RKO (cell line): ENCODE results near the gene LYL1.

Source experiments
- DNase-seq: peaks from one replicate; pipeline ENCODE4 v3.0.0-alpha.2; 2016; ENCODE audit warnings: low spot score

The LYL1 gene

DNA sequence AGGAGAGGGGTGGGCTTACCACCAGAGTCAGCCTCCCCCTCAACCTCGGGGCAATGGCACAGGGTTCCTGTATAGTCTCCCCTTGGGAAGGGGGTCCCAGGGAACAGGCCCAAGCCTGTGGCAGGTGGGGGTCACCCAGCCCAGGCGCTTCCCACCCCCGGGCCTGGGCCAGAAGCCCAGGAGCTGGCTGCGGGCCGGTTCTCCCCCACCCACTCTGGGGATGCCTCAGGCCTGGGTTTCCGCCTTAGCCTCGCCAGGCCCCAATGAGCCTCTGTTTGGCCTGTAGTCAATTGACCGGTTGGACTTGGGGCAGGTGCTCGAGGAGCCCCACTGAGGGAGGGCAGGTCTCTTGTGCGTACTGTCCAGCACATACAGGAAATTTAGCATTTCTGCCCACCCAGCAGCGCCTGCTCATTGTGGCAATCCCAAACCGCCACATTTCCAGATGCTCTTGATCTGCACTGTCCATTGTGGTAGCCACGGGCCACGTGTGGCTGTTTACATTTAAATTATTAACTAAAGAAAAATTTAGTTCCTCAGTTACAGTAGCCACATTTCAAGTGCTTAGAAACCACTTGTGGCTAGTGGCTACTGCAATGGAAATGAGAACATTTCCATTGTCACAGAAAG is 9.9 kb downstream of the LYL1 start:
- DNase-seq, result no peak

DNA sequence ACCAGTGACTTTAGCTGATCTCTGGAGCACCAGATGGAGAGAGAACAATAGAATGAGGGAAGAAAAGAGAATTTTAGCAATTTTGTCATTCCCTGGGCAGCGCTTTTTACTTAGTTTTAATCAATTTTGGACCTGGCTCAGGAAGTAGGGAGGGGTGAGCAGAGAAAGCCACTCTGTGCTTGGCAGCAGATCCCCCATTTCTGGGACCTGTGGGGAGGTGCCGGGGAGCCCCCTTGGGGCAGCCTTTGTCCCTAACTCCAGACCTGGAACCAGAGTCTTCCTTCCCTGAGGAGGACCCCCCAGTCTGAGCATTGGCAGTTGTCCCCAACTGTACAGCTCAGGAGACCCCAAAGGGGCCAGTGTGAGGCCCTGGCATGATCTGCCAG is 10.5 kb downstream of the LYL1 start:
- DNase-seq, result no peak

DNA sequence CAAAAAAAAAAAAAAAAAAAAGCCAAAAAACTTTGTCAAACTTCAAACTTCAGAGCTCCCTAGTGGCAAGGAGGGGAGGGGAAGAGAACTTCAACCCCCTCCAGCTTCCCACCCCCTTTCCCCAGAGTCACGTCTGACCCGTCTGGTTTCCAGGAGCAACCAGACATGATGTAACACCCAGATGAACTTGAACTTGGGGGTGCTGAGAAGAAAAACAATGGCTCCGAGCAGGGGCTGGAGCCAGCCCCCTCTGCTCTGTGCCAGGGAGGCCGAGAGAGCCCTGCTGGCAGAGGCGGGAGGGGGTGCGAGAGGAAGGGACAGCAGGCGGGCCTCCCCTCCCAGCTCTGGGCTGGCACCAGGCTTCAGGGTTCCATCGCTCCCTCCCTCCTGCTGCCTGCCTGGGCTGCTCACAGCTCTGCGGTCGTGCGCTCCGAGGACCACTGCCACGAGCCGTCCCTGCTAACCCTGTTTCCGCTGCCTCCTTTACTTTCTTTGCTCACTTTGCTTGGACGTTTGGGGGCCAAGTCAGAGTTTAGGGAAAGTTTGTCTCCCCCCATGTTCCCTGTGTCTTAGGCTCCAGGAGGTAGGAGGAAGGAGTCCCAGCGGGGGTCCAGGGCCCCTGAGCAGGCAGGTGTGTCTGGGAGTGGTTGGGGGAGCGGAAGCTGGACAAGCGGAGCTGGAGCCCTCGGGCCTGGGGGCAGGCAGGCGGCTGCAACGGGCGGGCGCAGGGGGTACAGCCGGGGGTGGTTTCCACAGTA is 11.1 kb downstream of the LYL1 start:
- DNase-seq, result no peak

DNA sequence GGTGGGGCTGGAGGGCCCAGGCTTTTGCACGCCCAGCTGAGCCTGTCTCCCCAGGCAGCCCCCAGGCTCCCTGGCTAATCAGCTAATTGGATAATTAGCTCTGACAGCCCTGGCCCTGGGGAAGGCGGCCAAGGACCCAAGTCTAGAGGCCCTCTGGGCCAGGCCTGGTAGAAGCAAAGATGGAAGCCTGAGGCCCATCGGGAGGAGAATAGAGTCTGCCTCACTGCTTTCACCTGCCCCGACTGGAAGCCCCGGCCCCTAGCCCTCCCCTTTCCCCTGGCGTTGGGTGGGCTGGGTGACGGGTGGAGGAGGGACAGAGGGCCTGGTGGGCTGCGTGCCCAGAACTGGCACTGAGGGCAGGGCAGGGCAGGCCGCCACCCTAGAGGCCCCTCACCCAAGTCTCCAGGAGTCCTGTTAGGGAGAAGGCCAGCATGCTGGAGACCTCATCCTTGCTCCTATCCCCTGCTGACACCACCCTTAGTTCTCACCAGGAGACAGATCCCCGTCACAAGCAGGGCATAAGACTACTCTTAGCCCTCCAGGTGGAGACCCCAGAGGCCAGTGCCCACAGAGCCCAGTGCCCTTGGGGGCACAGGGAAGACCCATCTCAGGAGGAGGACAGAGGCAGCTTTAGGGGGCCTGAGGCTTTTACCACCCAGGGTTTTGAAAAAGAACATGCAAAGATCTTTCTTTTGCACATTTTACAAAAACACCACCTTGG is 12.0 kb downstream of the LYL1 start:
- no peak for DNase-seq

DNA sequence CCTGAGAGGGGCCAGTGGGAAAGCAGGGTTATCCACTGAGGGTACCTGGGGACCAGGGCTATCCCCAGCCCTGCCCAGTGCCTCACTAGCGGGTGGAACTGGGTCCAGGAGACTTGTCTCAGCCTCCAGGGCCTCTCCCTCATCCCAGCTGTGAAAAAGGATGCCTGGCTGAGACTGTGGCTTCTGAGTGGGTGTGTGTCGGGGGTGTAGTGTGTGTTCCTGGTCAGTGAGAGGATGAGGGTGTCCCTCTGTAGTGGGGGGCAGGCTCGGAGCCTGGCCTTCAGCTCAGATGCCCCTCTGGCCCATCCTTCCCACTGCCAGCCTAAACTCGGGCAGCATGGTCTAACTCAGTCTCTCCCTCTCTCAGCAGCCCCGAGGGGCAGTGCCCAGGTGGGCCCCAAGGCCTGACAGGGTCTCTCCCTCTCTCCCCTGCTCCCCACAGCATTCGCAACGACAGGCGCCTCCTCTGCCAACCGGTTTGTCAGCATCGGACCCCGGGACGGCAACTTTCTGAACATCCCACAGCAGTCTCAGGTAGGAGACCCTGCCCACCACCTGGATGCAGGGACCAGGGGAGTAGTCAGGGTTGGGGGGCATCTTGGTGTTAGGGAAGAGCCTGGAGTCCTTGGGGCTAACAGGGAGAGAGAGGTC is 12.7 kb downstream of the LYL1 start:
- no peak for DNase-seq

DNA sequence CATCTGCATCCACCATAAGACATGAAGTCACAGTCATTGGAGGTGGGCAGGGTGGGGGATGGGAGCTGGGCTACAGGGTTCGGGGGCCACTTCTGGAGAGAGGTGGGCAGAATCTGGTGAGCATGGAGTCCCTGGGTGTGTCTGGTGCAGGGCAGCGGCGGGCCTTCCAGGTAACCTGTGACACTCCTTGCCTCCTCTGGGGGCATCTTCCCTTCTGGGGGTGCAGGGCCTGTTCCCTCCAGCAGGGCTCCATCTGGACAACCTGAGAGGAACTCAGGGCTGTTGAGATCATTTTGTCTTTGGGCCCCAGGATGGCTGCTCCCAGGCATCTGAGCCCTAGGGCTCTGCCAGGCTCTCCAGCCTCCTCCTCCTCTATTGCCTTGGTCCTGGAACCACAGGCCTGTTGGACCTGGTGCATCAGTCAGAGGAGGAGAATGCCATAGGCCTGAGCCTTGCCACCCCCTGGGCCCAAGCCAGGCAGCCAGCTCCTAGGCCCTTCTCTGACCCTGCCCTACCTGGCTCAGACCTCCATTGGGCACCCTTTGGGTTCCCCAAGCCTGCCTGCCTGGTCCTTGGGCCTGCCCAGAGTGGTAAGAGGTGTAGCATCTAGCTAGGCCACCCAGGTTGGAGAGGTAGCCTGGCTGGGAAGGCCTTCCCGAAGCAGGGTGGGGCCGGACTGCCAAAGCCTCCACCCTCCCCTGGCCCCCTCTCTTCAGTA is 13.4 kb downstream of the LYL1 start:
- peak; percentile 47 for DNase-seq

DNA sequence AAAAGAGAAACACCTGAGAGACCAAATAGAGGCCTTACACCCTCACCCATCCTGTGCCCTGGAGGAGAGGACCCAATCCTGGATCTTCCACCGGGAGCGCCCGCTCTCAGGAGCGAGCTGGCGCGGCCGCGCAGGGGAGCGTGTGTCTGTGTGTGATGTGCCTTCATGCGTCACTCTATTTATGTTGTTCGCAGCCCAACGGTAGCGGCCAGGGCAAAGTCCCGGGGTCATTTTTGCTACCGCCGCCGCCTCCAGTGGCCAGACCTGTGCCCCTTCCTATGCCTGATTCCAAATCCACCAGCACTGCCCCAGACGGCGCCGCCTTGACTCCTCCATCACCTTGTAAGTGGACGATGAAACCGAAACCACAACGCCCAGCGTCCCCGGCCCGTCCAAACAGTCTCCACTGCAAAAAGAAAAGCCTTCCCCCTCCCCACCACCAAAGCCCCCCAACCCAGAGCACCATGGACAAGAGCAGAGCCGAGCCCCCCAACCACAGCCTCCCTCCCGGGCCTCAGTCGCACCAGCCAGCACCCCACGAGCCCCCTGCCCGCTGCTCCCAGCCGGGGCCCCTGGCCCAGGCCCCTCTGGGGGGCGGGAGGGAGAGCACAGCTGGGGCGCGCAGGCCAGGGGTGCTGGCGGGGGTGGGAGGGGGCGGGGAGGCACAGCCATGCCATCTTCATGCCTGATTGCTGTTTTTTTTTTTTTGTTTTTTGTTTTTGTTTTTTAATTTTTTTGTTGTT is 14.7 kb downstream of the LYL1 start:
- DNase-seq, result no peak

DNA sequence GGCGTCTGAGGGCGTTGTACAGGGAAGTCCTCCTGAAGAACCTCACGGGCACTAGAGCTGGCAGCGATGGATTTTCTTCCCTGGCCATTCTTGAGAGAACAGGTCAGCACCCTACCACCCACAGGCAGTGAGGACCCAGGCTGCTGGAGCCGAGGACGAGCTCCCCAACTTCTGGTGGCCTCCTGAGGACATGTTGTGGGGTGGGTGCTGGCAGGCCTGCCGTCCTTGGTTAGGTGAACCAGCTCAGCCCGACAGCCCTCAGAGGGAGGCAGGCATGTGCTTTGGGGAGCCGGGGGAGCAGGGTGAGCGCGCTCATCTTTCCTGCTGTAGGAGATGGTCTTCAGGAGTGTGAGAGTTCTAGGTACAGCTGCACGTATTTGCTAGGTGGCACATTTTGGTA is 15.4 kb downstream of the LYL1 start:
- DNase-seq, result no peak

DNA sequence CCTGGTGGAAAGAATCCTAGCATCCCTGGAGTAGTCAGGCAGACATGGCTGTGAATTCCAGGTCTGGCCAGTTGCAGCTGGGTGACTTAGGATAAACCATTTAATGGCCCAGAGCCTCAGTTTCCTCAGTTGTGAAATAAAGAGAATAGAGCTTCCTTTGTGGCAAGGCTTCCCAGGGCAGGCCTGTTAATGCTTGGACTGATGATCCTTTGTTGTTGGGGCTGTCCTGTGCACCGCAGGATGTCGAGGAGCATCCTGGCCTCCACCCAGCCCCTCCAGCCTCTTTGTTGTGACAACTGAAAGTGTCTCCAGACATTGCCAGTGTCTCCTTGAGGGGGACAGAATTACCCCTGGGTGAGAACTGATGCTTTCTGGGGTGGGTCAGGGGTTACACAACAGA is 16.3 kb downstream of the LYL1 start:
- no peak for DNase-seq

DNA sequence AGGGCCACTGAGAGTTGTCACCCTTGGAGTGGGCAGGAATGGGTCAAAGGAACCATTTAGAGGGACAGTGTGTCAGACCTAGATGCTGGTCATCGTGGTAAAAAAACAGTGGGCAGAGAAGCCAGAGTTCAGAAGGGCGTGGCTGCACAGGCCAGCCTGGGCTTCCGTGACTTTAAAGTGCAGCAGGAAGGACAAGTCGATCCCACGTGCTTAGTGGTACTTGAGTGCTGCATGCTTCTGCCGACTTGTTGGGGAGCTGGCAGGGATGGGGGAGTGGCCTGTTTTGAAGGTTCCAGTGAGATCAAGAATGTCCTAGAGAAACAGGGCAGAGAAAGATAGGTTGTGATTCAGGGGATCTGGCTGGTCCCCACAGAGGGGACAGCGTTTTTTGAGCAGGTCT is 17.0 kb downstream of the LYL1 start:
- no peak for DNase-seq

DNA sequence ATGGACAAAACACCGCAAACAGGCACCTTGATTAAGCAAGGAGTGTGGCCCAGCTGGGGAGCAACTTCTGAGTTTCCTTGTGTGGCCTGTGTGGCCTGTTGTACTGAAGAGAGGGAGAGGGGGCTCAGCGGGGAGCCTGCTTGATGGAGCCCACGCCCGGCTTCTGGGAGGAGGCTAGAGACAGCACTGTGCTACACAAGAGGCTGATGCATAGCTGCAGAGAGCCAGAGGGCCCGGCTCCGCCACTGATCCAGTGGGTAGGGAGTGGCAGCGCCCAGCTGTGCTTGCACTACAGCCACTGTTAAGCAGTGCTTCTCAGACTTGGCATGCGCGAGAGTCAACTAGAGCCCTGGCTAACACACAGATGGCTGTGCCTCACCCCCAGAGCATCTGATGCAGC is 19.0 kb downstream of the LYL1 start:
- DNase-seq, result no peak

DNA sequence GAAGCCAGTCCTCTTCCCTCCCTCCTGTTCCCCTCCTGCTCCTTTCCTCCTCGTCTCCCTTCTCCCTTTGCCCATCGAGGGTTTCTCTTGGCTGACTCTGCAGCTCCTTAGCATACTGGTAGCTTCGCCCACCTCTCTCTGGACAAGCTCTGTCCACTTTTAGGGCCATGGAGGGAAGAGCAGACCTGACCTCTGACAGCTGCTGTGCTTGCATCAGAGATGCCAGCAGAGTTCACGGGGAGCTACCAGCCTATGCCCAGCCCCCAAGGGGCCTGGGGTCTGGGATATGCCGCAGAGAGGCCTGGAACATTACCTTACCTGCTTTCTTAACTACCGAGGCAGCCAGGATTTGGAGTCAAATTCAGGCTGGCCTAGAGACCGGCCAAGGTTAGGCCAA is 19.7 kb downstream of the LYL1 start:
- DNase-seq, result no peak

DNA sequence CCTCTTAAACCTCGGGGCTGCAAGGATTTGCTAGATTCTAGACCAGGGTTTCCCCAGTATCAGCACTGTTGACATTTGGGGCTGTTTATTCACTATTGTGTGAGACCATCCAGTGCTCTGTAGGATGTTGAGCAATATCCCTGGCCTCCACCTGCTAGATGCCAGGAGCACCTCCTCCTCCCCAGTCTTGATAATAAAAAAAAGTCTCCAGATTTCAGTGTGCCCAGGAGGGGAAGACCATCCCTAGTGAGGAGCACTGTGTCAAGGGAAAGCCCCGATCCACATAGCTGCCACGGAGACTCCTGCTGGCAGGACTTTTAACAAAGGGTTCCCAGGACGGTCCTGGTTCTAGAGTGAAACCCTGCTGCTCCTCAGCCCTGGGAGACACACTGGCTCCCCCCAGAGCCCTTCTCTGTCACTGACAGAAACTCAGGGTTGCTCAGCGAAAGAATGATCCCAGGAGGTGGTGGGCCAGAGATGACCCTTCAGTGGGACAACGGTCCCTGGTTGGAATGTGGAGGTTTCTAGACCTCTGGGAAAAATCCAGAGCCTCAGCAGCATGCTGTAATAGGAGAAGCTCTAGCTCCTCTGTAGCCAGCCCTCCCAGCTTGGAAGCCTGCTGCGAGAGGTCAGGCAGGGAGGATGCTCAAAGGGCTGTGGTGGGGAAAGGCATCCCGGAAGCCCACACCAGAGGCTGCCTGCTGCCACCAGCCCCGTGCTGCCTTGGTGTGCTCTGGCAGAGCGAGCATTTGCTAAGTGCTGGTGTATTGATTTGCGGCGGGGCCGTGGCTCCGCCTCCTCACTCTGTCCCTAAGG is 20.3 kb downstream of the LYL1 start:
- no peak for DNase-seq

DNA sequence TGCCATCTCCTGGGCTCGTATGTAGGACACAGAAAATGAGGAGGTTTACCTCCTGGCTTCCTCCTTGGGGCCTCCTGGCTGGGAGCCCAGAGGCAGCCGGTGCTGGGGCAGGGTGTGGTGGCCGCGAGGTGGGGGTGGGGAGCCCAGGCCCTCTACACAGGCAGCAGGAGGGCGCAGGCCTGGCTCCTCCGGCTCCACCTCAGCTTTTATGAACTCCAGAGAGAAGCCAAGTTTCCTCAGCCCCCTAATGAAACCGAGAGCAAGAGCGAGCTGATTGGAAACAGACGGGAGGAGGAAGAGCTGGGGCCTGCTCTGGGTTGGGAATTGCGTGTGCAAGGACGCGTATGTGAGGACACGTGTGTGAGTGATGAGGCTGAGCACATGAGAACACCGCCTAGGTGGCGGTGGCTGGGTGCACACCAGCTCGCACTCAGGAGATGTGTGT is 23.1 kb downstream of the LYL1 start:
- DNase-seq, result no peak

DNA sequence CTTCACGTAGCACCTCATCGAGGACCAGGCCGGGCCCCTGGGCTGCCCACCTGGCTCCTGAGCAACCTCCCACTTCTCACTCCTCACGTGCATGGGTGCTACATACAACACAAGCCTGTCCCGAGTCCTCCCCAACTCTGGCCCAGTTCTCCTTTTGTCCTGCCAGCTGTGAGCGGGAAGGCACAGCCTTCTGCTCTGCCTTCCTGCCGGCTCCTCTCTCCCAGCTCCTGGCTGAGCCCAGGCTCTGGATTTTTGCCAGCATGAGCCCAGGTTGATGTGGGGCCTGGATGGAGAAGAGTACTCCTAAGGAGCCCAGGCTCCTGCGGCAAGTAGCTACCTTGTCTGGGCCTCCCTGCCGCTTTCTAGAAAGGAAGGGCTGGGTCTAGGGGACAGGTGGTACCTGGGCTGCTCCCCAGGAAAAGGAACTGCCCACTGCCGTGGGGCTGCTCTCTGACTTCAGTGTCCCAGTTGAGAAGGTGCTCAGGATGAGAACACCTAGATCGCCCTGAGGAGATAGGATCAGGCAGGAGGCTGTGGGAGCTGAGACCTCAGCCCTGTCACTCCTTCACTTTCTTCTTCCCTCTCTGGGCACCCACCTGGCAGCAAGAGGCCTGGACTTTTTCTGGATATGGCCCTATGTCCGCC is 23.6 kb downstream of the LYL1 start:
- no peak for DNase-seq

DNA sequence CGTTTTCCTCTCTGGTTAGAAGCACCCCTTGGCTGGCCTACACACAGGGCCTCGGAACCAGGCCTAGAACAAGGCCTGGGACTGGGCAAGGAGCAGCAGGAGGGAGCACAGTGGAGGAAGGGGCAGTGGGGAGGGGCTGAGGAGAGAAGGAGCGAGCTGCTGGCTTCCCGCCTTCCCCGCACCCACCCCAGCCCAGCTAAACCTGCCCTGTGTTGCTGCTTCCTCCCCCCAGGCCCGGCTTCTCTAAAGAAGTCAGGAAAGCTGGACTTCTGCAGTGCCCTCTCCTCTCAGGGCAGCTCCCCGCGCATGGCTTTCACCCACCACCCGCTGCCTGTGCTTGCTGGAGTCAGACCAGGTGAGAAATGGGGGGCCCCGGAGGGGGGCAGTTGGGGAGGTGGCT is 24.3 kb downstream of the LYL1 start:
- DNase-seq, result no peak

DNA sequence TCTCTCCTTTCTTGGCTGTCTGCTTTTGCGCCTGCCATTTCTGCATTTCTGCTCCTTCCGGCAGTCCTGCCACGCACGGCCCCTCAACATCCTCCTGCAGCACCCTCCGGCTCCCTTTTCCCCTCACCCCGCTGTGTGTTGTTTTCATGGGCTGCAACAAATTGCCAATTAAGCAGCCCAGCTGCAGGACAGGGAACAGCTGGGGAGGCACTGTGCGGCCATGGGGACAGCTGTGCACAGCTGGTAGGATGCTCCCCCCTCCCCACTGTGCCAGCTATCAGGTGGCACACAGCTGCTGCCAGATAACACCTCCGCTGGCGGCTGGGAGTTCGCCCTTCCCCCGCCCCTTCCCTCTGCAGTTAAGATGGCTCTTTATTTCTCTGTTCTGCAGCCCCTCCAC is 25.4 kb downstream of the LYL1 start:
- no peak for DNase-seq

DNA sequence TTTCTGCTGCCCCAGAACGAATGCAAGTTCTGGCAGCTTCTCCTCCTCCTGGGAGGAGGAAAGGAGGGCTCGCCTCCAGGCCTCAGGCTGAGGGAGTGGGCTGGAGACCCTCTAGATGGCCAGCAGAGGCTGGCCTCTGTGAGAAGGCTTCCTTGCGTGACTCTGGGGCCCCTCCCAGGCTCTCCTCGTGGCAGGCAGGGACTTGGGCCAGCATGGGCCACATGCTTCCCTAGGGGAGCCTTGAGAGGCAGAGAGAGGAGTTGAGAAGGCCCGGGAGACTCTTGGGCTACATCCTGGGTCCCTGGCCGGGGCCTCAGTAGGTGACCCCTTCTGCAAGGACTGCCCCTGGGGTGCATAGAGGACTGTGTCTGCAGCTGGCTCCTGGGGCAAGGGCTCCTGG is 25.9 kb downstream of the LYL1 start:
- no peak for DNase-seq

DNA sequence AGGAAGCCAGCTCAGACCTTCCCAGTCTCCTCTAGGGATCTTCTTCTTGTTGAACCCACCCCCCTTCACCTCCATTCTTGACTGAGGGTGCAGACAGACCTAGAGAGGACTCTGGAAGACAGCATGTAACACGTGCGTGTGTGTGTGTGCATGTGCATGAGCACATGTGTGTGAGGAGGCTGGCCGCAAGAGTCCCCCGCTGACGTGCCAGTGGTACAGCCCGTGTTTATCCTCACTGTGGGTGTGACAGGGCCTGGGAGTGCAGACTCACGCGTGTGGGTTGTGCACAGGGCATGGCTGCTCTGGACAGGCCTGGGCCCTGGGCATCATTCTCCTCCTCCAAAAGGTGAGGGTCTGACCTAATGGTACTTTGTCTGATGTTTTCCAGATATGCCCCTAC is 26.3 kb downstream of the LYL1 start:
- no peak for DNase-seq

DNA sequence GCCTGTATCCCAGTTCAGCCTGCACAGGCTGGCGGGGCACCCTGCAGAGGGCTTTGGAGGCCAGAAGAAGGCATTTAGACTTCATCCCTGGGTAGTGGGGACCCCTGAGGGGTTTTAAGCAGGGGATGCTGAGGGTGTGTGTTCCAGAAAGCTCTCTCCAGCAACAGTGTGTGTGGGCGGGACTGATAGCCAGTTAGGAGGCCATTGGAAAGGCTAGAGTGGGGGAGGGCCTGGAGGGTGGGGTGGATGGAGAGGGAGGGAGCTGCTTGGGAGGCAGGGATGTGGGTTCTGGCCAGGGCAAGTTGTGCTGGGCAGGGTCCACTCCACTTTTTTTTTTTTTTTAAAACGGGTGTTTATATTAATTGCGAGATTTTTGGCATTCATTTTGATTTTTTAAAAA is 28.3 kb downstream of the LYL1 start:
- no peak for DNase-seq
